GM19035 (cell line): Measurements from ENCODE around the gene CD63.
"Not testable (repeated sequence)": the region's sequence is repeated elsewhere in the genome, so short reads cannot be mapped to it uniquely, and the experiment has no call there.

Experiments
- ATAC-seq: cut with Tn5 transposase; IDR thresholded peaks from one replicate; pipeline ENCODE4 v1.9.1; 2021; ENCODE audit not compliant: unreplicated experiment

Gene CD63

DNA sequence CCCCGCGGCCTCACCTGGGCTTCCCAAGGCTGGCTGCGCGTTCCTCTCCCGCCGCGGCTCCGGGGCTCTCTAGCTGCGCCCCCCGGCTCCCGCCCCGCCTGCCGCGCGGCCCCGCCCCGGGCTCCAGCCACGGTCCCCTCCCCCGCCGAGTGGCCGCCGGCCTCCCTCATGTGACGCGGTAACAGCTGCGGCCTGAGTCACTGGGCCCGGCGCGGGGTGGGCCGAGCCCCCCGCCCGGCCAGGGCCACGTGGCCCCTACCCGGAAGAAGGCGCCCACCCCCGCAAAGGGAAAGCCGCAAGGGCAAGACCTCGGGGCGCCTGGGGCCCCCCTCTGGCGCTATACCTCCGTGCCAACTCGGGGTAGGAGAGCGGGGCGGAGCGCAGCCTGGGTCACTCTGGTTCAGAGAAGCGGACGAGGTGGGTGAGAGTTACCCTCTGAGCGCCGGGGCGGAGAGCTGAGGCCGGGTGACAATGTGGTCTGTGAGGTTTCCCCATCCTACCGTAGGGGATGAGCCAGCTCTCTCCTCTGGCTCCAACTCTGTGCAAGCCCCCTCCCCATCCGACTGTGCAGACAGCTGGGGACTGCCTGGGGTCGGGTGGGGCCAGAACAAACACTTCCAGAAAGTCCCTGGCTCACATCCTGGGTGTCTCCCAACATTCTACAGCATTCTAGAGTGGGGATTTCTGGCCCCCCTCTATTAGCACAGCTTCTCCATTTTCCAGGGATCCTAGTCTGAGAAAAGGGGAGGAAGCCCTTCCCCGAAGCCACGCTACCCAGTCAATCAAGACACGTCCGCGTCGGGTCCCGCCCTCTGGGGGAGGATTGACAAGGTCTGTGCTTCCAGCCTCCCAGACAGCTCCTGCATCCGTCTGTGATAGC lies at the start of gene CD63:
Gene CD63 (minus strand): TSS at position 71 of the 880 bp plus-strand sequence. CDS start 668 bp downstream, outside the sequence.
- peak; percentile 67 for ATAC-seq

DNA sequence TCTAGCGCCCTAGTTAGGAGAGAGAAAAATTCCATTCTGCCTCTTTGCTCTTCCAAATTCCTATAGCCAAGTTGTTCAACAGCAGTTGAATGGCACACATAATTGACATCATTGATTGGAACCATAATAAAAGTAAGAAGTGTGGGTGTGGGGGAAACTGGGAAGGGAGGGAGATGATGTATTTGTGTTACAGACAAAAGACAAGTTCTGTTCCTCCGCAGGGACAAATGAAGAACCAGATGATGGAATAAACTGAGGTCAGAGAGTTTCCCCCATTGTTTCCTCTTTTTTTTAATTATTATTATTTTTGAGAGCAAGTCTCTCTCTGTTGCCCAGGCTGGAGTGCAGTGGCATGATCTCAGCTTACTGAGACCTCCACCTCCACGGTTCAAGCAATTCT lies 49.0 kb upstream of the CD63 start:
- no peak for ATAC-seq

- no peak for ATAC-seq
Measured at GRCh38 chr12:55771736-55772135, 42.9 kb upstream of the CD63 start.

- no peak for ATAC-seq
Measured at GRCh38 chr12:55767156-55767555, 38.3 kb upstream of the CD63 start.

DNA sequence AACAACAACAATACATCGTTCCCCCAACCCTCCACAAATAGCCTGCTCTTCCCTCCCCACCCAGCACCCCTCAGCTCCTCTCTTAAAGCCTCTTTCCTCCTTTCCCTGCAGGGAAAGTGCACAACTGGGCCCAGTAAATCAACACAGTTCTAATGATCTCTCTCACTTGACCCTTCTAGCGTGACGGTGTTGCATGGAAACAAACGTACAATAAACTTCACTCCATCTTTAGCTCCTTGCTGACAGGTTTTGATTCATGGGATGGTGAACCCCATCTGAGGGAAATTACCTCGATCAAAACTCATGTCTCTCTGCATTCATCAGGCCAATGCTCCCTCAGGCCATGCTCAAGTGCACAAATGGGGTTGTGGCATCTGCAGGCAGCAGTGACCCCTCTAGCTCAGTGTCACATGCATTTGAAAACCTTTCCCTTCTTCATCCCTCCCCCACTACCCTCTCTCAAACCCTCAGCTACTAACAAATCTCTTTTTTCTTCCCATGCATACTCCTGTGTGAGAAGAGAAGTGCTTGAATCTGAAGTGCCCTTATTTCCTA lies 37.0 kb upstream of the CD63 start:
- no peak for ATAC-seq

- ATAC-seq: no peak
Measured at GRCh38 chr12:55762646-55763045, 33.8 kb upstream of the CD63 start.

DNA sequence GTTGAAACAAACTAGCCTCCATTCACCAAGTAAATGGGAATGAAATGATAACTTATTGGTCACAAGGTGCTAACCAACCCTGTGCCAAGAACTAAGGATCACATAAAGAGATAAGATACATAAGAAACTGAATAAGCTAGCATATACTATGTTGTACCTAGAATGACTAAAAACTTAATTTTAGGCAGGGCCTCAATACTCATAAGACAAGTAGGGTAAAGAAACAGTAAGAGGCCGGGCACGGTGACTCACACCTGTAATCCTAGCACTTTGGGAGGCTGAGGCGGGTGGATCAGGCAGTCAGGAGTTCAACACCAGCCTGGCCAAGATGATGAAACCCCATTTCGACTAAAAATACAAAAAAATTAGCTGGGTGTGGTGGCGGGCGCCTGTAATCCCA lies 31.9 kb upstream of the CD63 start:
- no peak for ATAC-seq

DNA sequence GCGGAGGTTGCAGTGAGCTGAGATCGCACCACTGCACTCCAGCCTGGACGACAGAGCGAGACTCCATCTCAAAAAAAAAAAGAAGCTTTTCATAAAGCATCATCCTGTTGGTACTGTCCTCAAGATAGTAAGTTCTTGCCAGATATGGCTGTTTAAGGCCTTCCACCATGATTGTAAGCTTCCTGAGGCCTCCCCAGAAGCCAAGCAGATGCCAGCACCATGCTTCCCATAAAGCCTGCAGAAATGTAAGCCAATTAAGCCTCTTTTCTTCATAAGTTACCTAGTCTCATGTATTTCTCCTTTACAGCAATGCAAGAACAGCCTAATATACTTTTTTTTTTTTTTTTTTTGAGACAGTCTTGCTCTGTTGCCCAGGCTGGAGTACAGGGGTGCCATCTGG lies 29.8 kb upstream of the CD63 start:
- ATAC-seq: not testable (repeated sequence)

DNA sequence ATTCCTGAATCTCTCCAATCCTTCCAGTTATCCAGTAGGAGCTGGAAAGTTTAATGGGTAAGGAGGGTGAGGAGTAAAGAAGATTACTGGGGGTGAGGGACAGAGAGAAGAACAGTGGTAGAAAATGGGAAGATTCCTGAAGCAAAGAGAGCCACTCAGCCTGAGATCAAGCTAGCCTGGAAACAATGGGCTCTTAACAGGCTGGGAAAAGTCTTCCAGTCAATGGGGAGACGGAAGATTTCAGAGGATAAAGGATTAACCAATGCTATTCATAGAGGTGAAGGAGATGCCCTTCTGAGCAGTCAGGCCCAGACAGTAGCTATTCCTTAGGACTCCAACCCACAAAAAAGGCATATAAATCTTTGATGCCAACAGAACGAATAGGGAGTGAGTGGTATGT lies 28.9 kb upstream of the CD63 start:
- no peak for ATAC-seq

DNA sequence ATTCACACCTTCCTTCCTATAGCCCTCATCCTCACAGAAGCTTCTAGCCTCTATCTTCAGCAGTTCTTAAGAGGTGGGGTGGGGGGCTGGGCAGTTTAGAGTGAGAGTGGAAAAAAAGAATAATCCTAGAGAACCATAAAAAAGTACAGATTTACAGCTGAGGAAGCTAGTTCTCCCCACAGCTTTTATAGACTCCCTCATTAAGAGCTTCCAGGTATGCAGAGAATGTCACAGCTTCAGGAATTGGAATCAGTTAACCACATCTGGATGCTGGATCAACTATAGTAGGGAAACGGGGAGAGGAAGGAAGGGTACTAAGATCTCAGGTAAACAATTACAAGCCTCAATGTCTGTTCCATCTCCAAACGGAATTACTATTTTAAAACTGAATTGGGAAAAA lies 26.4 kb upstream of the CD63 start:
- ATAC-seq: no peak

DNA sequence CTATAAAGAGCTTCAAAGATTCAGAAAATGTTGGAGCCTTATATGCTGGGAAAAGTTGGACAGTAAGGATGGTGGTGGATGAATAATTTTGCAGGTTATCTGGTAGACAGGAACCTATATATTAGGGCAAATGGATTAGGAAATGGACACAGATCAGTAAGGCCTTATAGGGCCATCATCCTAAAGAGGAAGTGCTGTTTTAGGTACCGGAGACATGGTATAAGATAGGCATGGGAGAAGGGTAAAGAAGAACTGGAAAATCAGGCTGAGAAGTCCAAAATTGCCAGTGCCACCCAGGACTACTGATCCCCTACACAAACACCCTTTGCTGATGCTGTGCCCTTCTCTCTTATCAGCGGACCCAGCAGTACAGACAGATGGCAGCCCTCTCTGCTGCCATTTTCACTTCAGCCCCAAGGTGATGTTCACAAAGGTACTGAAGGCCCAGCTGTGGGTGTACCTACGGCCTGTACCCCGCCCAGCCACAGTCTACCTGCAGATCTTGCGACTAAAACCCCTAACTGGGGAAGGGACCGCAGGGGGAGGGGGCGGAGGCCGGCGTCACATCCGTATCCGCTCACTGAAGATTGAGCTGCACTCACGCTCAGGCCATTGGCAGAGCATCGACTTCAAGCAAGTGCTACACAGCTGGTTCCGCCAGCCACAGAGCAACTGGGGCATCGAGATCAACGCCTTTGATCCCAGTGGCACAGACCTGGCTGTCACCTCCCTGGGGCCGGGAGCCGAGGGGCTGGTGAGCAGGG lies 19.6 kb upstream of the CD63 start:
- no peak for ATAC-seq

DNA sequence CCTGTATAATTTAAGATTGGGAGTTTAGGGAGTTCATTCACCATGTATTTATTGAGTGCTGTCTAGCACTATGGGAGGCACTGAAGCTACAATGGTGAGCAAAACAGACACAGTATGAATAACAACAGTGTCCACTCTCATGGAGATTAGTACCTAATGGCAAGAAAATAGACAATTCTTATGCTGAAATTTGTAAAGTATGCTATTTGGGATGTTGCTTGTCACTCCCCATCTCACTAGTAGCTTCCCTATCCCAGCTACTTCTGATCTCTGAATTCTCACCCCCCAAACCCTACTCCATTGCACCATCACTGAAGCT lies 18.1 kb upstream of the CD63 start:
- ATAC-seq: no peak

DNA sequence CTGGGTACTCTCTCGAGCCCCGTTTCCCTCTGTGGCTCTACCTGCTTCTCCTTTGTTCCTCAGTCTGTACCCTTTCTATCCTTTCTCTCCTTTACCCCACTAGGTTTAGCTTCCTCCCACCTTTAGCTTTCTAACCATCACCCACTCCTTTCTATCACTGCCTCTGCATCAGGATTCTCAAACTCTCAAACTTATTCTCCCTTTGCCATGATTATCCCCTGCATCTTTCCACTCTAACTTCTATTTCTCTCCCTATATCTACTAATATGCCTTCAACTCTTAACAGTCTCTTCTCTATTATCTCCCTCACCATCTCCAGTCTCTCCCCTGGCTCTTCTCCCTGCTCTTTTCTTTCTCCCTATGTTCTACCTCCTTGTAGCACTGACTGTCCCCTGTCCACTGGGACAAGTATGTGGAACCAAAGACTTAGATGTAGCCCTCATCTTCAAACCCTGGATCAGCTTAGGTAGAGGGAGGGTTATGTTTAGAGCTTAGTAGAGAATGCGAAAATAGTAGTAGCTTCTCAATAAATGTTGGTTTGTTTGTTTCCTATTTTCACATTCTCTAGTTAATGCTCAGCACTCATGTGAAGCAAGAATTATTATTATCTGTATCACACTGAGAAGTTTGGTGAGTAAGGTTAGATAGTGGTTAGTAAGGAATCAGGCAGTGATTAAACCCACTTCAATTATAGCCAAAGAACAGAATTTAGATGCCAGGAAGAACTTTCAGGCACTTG lies 17.5 kb upstream of the CD63 start:
- ATAC-seq: no peak

- ATAC-seq: no peak
Measured at GRCh38 chr12:55745361-55746173, 16.8 kb upstream of the CD63 start.

DNA sequence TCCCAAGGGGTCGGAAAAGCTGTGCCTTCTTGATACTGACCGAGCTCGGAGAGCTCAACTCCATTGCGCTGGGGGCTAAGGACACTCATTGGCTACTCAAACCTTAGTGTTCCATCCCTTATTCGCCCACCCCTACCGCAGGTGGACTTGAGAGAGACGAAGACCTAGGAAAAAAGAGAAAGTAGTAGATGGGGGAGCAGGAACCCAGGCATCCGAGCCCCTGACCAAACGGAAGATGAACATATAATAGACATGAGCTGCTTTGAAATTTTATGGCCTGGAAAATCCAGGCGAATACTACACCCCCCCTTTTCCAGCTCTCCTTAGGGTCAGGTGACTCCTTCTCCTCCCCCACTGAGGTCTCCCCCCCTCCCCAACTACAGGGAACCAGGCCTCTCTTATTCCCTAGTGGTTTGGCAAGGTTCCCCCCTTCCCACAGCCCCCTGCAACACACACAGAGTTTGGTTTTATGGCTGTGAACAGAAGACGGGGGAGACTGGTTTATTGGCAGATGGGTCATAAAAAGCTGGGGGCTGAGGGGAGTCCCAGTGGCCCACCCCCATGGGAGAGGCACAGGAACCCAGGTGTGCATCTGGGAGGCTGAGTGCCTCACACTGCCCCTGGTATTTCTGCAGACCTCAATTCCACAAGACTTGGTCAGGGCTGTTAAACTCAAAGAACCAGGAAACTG lies 15.7 kb upstream of the CD63 start:
- no peak for ATAC-seq

DNA sequence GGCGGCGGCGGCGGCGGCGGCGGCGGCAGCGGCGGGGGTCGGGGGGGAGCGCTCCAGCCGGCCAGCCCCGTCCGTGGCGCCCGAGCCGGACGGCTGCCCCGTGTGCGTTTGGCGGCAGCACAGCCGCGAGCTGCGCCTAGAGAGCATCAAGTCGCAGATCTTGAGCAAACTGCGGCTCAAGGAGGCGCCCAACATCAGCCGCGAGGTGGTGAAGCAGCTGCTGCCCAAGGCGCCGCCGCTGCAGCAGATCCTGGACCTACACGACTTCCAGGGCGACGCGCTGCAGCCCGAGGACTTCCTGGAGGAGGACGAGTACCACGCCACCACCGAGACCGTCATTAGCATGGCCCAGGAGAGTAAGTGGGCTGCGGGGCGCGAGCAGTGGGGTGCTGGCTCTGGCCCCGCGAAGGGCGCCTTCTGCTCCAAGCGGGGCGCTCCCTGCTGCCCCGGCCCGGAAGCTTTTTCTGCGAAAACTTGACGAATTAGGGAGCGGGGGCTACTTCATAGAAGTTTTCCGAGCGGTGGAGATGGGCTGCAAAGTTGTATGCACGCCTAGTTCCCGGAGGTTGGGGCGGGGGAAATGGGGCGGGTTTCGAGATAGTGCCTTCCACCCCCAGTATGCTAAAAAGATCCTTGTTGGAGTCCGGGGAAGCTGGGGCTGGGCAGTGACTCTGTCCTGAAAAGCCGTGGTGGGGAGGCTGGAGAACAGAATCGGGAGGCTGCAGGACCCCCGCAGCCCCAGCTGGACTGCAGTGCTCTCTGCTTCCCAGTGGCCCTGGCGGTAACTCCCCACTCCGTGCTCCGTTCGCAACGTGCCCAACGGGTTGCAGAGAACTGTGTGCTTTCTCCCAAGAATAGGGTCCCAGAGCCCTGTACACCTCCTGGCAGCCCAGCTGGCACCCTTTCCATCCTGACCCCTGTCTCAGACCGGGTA lies 14.9 kb upstream of the CD63 start:
- peak; percentile 58 for ATAC-seq

GRCh38 chr12:55742719-55743405 lies 14.1 kb upstream of the CD63 start, which contains the start of gene GDF11:
Gene GDF11 (plus strand): TSS chr12:55743122. CDS start chr12:55743317, 195 bp downstream.
- ATAC-seq: peak; percentile 42
